ENCODE data around the gene ERF. TPM values are rescaled to one million over a fixed set of nuclear protein-coding genes. Genes with fewer than 3 reads are reported as not detected.

ERF gene
- total and polyA plus RNA-seq, 2 of the 8 experiments (the other 6 are each of a cell fraction or from before 2014, with no cell fraction given), result 43.7 to 62.7 TPM

GRCh38 chr19:42229301-42229854, 25.6 kb downstream of the ERF start:
- Histone ChIP-seq H2BK15ac (ENCODE audit: low read length) (no peak overlapping the region), H3K4me3 (ENCODE audit: extremely low read depth in 1 of 4, insufficient read depth in 2 of 4, low read depth in 3 of 4, low read length in 4 of 4) (no peak overlapping the region), H2BK20ac (ENCODE audit: low read length) (no peak overlapping the region), H4K8ac (ENCODE audit: extremely low read depth, insufficient read depth, low read length) (no peak overlapping the region), H4K91ac (replicated peaks; ENCODE audit: insufficient read length, low read length) (no peak overlapping the region), H2BK5ac (ENCODE audit: low read depth, low read length) (no peak overlapping the region), H3K4me2 (ENCODE audit: insufficient read depth in 1 of 2, low read depth in 2 of 2, low read length in 2 of 2) (no peak overlapping the region), H3K79me1 (ENCODE audit: low read depth, low read length) (peaks cover 5% of the 10 kb centered on the region), H3K4ac (replicated peaks; ENCODE audit: insufficient read length, low read depth, low read length) (no peak overlapping the region), H3K23ac (ENCODE audit: insufficient read length) (no peak overlapping the region), H3K36me3 (ENCODE audit: control insufficient read depth in 2 of 4, insufficient read depth in 4 of 4, low read length in 3 of 4) (peaks cover 23 to 73% (median 49%) of the 10 kb centered on the region in 4 experiments), H3K14ac (ENCODE audit: insufficient read length) (no peak overlapping the region), H3K23me2 (ENCODE audit: low read depth, low read length) (no peaks in the 10 kb centered on the region), H3K56ac (replicated peaks; ENCODE audit: insufficient read length, low read depth, low read length) (no peak overlapping the region), H2BK12ac (ENCODE audit: low read depth, low read length) (no peak overlapping the region), H2BK120ac (replicated peaks; ENCODE audit: low read depth, low read length) (no peak overlapping the region), H3K27me3 (replicated peaks in 1 of 4; ENCODE audit: control insufficient read depth in 3 of 4, extremely low read depth in 1 of 4, insufficient read depth in 3 of 4, low read length in 3 of 4) (no peaks in the 10 kb centered on the region), H3K79me2 (ENCODE audit: control insufficient read depth in 1 of 2, insufficient read depth in 2 of 2, low read length in 2 of 2) (no peaks in the 10 kb centered on the region), H3K27ac (ENCODE audit: low read depth, low read length) (no peak overlapping the region), H3K9ac (replicated peaks in 1 of 4; ENCODE audit: extremely low read depth in 1 of 4, low read depth in 3 of 4, low read length in 3 of 4) (no peak overlapping the region), H4K20me1 (replicated peaks in 1 of 2; ENCODE audit: control insufficient read depth in 1 of 2, insufficient read depth in 2 of 2, low read length in 2 of 2) (peaks cover 12 to 42% of the 10 kb centered on the region in 2 experiments), H3K4me1 (replicated peaks in 1 of 4; ENCODE audit: control insufficient read depth in 3 of 4, insufficient read depth in 4 of 4, low read length in 3 of 4) (no peaks in the 10 kb centered on the region), H2AK5ac (ENCODE audit: low read depth, low read length) (no peak overlapping the region), H3K18ac (ENCODE audit: extremely low read depth, low read length) (no peak overlapping the region), H4K5ac (ENCODE audit: insufficient read length, low read depth, low read length) (no peak overlapping the region), H3K9me3 (ENCODE audit: insufficient read depth in 2 of 2, low read depth in 1 of 2, low read length in 1 of 2) (no peaks in the 10 kb centered on the region), H2AFZ (ENCODE audit: low read length) (no peak overlapping the region)
- CTCF ChIA-PET (ENCODE audit: partially characterized antibody), result interaction anchor here (0.5 to 2.0 kb wide), 10 partner anchors 10 to 335 kb away, joined by 3 to 5 read pairs (median 4); no protein-coding TSS in a partner anchor
- 83% methylated on average over 4 of the region's 4 CpGs; no CpG with 5 or more reads in 1 of the 2 experiments for WGBS, 2 experiments (ENCODE audit: extremely low coverage in 1 of 2, insufficient coverage in 1 of 2, insufficient read length in 1 of 2, insufficient replicate concordance in 2 of 2, low coverage in 1 of 2, low lambda C conversion rate in 2 of 2, missing lambda C conversion rate in 1 of 2)
- DNase-seq (ENCODE audit: low read depth in 1 of 2, low spot score in 2 of 2) (no peak), FAIRE-seq (no peak)
- POLR2A ChIA-PET (ENCODE audit: partially characterized antibody), result interaction anchor here (0.7 to 4.5 kb wide), 9 partner anchors 8 to 353 kb away, joined by 3 to 23 read pairs (median 3); partner anchors contain the start of genes CD79A, GSK3A and ZNF574
- TF ChIP-seq CREB1 (IDR thresholded peaks at IDR 0.05) (no peak), RXRA (IDR thresholded peaks at IDR 0.05; ENCODE audit: insufficient read depth, low read depth, low read length) (no peak), TBP (IDR thresholded peaks at IDR 0.05; ENCODE audit: low read depth, low read length) (no peak), ATF3 (IDR thresholded peaks at IDR 0.05; ENCODE audit: insufficient read depth, low read depth, low read length) (no peak), KDM5A (IDR thresholded peaks at IDR 0.05; ENCODE audit: low read length) (no peak), RNF2 (IDR thresholded peaks at IDR 0.05; ENCODE audit: borderline replicate concordance, low read depth, low read length, missing control alignments, poor library complexity, severe bottlenecking) (no peak), JUND (IDR thresholded peaks at IDR 0.05; ENCODE audit: low read length) (no peak), POLR2AphosphoS5 (IDR thresholded peaks at IDR 0.05; ENCODE audit: low read depth, low read length) (no peak), POU5F1 (IDR thresholded peaks at IDR 0.05; ENCODE audit: low read depth, low read length) (no peak), GTF2F1 (IDR thresholded peaks at IDR 0.05; ENCODE audit: borderline replicate concordance, low read depth, low read length) (no peak), CBX8 (IDR thresholded peaks at IDR 0.05; ENCODE audit: borderline replicate concordance, low read depth, low read length) (no peak), RFX5 (IDR thresholded peaks at IDR 0.05; ENCODE audit: borderline replicate concordance, low read depth, low read length) (no peak), SIN3A (conservative IDR thresholded peaks at IDR 0.05 in 1 of 2, IDR thresholded peaks at IDR 0.05 in 1 of 2; ENCODE audit: low read depth in 1 of 2, low read length in 2 of 2) (no peak)
